Glomerular endothelial cell (primary cell): Measurements from ENCODE around the gene DAPK3. TPM values are rescaled to one million over a fixed set of nuclear protein-coding genes. Genes with fewer than 3 reads are reported as not detected.
"Not testable (repeated sequence)": the region's sequence is repeated elsewhere in the genome, so short reads cannot be mapped to it uniquely, and the experiment has no call there.

ENCODE experiments used
- DNase-seq: peaks from one replicate; pipeline ENCODE4 v3.0.0-alpha.2; 2011; ENCODE audit warnings: low read depth, low spot score; ENCODE audit errors: extremely low read depth
- total RNA-seq: library from RNA; depleted of rRNA; stranded (reverse); fragments of >200 nt; gene quantifications from 2 replicates; pipeline ENCODE4 v1.2.3, GENCODE V29; 2015

The DAPK3 gene
- total RNA-seq, 1 donor from 2014 or later: 281 TPM

DNA sequence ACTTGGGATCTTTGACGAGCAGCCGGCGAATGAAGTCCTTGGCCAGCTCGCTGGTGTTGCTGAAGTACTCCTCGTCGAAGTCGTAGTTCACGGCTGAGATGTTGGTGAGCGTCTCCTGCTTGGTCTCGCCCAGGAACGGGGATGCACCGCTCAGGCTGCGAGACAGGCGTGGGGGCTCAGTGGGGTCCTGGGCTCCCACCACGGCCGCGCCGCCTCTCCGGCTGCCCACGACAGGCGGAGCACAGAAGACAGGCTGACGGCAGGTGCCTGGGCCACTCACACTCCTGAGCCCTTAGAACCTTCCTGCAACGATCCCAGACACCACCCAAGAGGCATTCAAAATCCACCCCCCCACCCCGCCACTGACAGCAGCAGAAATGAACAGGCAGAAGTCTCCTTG is 9.9 kb downstream of the DAPK3 start:
- DNase-seq: no peak

DNA sequence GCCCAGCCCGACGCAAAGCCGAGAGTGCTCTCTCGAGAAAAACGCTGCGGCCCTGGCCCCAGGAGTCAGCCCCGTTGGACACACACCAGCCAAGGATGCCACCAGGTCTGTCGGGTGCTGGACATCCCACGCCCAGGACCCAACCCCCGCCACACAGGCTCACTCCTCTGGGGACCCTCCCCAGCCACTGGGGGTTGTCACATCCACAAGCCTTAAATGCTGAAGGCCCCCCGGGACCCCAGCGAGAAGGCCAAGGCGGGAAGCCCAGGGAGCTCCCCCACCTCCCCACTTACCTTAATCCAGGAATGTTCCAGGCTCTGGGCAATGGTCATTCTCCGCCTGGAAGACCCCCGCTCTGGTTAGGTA is 11.2 kb downstream of the DAPK3 start:
- DNase-seq: no peak

DNA sequence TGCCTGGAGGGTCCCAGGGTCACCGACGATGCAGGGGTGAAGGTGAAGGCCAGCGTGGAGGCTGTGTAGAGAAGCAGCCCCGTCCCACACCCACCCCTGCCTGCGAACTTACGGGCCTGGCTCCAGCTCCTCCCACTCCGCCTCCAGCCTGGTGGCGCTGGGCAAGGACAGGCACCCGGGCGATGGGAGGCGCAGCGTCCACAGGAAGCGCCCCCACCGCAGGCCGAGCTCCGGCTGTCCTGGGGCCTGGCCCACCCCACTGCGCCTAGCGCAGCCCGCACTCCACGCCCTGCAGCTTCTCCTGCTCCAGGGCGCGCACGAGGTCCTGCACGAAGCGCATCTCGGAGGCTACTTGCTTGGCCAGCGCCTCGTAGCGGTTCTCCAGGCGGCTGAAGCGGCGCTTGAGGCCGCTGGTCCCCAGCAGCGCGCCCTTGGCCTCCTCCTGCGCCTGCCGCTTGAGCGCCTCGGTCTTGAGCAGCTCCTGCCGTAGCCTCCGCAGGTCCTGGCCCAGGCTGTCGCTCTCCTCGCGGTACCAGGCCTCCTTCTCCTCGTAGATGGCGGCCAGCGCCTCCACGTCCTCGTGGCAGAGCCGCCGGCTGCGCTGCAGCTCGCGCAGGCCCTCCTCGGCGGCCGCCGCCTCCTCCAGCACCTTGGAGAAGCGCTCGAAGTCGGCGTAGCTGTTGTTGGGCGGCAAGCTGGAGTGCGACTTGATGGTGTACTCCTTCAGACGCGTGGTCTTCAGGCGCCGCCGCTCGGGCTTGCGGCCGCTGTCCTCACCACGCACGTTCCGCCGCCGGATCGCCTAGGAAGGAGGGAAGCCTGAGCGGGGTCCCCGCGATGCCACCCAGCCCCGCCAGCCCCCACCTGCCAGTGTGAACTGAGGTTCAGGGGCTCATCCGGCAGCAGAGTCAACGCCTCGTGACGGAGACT is 11.8 kb downstream of the DAPK3 start:
- DNase-seq: no peak

DNA sequence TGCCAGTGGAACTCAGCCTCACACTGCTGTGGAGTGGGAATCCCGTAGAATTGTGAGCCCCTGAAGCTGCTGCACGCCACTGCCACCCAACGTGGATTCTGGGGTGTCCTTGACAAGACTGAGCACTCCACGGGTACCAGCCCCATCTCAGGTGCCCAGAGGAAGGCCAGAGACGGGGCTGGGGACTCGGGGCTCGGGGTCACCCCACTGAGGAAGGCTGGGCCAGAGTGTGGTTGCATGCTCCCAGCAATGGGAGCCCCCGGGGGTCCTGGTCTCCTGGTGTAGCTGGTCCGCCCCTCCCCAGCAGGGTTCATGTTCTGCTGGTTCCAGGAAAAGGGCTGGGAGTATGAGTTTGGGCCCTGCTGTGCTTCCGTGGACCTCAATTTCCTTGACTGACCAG is 15.2 kb downstream of the DAPK3 start:
- no peak for DNase-seq

DNA sequence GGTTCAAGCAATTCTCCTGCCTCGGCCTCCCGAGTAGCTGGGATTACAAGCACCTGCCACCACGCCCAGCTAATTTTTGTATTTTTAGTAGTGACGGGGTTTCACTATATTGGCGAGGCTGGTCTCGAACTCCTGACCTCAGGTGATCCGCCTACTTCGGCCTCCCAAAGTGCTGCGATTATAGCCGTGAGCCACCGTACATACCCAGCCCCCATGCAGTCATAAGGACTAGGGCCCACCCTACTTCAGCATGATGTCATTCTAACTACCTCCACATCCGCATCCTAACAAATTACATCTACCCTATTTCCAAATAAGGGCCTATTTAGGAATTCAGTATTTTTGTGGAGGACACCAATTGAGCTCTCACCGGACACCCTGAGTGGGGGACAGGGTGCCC is 15.6 kb downstream of the DAPK3 start:
- not testable (repeated sequence) for DNase-seq

DNA sequence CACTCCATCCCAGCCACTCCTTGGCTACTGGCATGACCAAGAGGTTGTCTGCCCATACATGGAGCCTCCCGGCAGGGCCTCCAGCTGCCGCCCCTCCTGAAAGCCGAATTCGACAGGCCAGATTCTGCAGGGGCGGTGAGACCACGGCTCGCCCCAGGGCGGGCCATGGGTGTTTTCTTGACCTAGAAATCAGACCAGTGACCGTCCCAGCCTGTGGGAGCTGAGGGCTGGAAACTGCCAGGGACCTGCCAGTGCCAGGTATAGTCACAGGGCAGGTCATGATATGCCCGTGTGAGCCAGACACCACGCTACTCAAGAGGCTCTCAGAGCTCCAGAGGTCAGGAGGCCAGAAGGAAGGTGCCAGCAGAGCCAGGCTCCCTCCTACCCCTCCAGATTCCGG is 16.8 kb downstream of the DAPK3 start:
- DNase-seq: no peak

DNA sequence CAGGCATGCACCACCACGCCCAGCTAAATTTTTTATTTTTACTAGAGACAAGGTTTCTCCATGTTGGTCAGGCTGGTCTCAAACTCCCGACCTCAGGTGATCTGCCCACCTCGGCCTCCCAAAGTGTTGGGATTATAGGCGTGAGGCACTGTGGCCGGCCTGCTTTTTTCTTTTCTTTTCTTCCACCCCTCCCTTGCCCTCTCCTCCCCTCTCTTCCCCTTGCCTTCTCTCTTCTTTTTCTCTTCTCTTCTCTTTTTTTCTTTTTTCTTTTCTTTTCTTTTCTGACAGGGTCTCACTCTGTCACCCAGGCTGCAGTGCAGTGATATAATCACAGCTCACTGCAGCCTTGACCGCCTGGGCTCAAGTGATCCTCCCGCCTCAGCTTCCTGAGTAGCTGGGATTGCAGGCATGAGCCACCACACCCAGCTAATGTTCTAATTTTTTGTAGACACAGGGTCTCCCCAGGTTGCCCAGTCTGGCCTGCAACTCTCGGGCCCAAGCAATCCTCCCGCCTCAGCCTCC is 18.1 kb downstream of the DAPK3 start:
- DNase-seq: not testable (repeated sequence)

DNA sequence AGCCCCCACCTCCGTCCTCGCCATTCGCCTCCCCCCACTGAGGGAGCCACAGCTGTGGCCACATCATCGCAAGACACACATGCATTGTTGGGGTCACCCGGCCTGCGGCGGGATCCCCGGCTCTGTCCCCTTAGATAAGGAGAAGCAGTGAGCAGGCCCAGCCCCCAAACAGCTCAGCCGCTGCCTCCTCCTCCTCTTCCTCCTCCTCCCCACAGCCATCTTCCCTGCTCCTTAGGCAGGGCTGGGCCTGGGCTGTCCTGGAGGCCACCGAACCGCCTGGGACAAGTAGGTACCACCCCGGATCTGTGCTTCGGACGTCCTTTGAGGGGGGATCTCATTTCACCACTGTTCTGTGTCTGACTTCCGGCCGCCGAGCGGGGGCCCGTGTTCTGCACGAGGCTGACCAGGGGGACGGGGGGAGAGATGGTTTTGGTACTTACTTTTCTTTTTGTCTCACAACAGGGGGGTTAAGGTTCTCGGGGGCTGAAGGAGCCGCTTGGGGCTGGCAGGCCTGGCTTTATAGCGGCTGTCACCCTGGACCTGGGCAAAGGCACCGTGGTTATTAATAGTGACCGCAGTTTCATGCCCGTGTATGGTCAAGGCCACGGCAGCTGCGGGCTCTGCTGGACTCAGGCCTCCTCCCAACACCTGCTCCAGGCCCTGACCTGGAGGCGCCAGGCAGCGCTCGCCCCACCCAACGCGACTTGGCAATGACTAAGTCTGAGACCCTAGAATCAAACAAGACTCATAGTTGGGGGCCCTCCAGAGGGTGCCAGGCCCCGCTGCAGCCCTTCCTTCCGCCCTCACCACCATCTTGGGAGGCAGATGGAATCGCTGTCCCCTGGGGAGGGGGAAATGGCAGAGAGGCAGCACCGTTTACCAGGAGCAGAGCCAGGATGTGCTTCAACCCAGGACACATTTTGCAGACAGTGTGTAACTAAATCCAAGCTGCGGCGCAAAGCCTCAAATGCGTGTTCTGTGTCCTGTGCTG is 19.7 kb downstream of the DAPK3 start:
- DNase-seq: no peak

DNA sequence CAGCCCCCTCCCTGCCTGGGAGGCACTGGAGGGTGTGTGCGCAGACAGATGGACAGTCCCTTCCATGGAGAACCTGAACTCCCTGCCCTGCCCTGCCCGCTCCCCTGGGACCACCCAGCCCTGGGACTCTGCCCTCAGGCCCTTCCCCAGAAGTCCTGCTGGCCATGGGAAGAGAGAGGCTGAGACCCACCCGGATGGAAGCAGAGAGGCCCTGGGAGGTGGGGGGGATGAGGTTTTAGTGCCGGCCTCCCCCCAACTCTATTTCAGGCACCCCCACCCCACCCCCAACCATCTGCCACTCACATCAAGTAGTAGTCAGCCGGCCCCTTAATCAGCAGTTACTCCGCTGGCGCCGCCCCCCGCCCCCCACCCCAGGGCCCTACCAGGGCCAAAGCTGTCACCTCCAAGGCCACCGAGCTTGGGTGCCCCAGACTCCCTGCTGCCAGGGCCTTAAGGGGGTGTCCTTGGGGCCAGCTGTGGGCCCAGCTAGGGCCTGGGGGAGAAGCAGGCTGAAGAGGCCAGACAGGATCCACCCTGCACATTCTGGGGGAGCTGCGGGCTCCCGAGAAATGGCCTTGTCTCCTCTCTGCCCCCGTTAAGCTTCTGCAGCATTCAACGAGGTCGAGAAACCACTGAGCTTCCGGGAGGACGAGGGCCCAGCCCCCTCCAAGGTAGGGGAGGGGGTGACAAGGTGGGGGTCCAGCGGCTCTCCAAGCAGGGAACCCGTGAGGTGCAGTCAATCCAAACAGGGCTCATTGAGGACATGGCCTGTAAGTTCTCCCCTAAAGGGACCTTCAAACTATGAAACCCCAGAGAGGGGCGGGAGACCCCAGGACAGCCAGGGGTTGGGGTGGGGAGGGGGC is 20.7 kb downstream of the DAPK3 start:
- DNase-seq: no peak

DNA sequence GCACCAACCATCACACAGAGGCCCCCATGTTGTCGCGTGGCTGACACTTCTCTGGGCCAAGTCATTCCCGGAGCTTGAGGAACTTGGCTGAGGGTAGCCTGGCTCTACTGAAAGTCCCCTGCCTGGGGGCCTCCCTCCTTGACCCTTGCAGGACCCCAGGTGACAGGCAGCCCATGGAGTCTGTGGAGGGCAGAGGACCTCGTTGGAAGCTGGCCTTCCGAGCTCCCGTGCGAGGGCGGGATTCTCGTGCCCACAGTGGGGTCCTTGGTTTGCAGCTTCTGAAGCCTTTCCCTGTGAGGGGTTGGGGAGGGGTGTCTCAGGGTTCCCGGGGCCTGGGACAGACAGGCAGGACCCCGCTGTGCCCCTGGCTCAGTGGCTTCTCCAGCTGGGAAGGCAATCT is 21.6 kb downstream of the DAPK3 start:
- no peak for DNase-seq

DNA sequence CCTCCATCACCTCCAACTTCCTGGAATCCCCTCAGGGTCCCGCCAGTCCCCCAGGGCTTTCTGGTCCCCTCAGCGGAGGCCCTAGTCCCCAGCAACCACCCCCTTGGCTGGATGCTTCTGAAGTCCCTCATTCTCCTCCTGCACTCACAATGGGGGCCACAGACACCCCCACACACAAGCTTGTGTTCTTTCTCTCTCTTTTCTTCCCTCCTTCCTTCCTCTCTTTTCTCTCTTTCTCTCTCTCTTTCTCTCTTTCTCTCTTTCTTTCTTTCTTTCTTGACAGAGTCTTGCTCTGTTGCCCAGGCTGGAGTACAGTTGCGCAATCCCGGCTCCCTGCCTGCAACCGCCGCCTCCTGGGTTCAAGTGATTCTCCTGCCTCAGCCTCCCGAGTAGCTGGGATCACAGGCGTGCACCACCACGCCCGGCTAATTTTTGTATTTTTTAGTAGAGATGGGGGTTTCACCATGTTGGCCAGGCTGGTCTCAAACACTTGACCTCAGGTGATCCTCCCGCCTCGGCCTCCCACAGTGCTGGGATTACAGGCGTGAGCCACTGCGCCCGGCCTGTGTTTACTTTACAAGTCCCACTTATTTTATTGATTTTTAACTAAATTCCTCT is 23.5 kb downstream of the DAPK3 start:
- not testable (repeated sequence) for DNase-seq

DNA sequence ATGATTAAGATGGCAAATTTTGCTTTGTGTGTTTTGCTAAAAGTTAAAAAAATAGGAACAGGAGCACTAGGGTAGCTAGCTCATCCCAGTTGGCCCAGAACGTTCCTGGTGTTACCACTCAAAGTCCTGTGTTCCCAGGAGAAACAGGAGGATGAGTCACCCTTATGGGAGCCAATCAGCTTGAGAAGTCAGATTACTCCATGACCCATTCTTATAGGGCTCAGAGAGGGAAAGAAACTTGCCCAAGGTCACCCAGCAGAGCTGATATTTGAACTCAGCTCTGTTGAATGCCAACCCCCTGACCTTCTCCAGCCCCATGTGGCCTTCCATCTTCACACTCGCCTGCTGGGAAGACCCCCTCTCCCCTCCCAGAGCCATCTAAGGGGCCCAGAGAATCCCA is 25.1 kb downstream of the DAPK3 start:
- no peak for DNase-seq

DNA sequence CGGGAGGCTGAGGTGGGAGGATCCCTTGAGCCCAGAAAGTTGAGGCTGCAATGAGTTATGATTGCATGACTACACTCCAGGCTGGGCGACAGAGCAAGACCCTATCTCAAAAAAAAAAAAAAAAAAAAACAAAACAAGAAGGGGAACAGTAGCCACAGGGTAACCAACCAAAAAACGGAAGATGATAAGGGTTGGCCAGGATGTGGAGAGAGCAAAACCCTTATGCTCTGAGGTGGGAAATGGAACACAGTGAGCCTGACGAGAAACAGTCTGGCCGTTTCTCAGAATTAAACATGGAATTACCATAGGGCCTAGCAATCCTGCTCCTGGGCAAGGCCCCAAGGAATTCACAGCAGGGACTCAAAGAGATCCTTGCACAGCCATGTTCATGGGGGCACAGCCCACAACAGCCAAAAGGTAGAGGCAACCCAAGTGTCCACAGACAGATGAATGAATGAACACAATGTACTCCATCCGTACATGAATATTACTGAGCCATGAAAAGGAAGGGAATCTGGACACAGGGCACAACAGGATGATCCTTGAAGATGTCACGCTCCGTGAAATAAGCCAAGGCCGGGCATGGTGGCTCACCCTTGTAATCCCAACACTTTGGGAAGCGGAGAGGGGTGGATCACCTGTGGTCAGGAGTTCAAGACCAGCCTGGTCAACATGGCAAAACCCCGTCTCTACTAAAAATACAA is 26.7 kb downstream of the DAPK3 start:
- no peak for DNase-seq

DNA sequence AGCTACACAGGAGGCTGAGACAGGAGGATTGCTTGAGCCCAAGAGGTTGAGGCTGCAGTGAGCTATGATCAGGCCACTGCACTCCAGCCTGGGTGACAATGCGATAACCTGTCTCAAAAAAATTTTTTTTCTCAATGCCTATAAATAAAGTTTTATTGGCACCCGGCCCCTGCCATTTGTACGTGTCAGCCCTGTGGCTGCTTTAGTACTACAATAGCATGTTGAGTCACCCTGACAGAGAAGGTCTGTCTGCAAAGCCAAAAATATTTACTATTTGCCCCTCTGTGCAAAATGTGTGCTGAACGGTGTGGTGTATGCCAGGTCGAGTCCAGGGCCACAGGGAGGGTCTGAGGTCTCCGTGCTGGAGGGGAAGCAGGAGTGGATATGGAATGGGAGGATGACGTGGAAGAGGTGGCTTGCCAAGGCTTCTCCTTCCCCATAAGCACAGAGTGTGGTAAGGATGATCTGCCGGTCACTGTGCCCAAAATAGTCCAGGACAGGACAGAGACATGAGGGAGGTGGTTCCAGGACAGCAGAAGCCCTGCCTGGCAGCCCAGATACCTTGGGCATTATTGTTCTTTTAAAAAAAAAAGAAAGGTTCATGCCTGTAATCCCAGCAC is 28.0 kb downstream of the DAPK3 start:
- no peak for DNase-seq

DNA sequence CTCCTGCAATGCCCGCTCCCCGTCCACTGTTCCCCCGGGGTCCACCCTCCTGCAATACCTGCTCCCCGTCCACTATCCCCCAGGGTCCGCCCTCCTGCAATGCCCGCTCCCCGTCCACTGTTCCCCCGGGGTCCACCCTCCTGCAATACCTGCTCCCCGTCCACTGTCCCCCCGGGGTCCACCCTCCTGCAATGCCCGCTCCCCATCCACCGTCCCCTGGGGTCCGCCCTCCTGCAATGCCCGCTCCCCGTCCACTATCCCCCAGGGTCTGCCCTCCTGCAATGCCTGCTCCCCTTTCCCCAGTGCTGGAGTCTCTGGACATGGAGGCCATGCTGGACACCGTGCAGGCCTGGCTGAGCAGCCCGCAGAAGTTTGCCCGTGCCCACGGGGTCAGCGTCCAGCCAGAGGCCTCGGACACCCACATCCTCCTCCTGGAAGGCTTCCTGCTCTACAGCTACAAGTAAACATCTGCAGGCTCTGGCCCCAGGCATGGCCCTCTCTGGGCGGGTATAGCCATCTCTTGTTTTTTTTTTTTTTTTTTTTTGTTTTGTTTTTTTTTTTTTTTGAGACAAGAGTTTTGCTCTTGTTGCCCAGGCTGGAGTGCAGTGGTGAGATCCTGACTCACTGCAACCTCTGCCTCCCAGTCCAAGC is 32.5 kb downstream of the DAPK3 start:
- not testable (repeated sequence) for DNase-seq

DNA sequence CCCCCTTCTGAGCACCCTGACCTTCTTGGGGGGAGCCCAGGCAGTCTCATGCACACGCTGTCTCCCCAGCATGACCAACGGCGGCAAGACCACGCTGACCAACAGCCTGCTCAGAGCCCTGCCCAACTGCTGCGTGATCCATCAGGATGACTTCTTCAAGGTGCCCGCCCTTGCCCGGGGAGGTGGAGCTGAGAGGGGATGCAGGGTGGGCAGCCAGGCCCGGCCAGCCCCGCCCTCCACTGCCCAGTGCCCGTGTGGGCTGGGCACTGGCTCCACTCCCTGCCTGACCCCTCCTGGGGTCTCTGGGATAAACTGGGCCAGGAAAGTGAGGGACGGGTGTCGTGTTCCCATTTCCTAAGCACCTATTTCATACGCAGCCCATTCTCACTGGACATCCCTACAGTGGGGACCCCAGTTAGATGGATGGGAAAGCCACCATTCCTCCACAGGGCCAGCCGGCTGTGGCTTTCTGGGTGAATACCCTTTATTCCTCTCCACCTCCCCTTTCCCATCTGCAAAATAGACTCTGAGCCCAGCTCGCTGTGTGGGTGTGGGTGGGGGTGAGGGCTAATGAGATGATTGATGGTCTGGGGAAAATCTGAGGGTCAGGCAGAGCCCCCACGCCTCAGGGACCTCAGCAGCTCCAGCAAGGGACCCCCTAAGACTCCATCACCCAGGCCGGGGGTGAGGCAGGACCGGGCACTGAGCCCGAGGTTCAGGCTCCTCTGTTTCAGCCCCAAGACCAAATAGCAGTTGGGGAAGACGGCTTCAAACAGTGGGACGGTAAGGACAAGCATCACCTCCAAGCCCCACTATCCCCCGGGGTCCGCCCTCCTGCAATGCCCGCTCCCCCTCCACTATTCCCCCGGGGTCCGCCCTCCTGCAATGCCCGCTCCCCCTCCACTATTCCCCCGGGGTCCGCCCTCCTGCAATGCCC is 34.1 kb downstream of the DAPK3 start:
- DNase-seq: no peak
